ENCODE measurements around the gene HSPE1. TPM values are rescaled to one million over a fixed set of nuclear protein-coding genes. Genes with fewer than 3 reads are reported as not detected.

HSPE1 gene
- total RNA-seq, 2 experiments from 2014 or later = 189 to 259 TPM

- H3K4me3 ChIP-seq (ENCODE audit: low read depth, low read length, poor library complexity, severe bottlenecking) = peak overlapping the region; percentile 84
These were observed 46.2 kb upstream of the HSPE1 start for GRCh38 chr2:197453914-197454398.

GRCh38 chr2:197454923-197455322 lies 45.3 kb upstream of the HSPE1 start:
- no TSS peak for BruUV-seq (replicated peaks)
- Histone ChIP-seq H3K9me3 (ENCODE audit: low read length) (no peaks in the 10 kb centered on the region), H3K79me2 (ENCODE audit: insufficient read depth, low read depth, low read length) (peaks cover 47% of the 10 kb centered on the region), H3K4me1 (ENCODE audit: insufficient read depth, low read length, poor library complexity, severe bottlenecking) (peaks cover 17% of the 10 kb centered on the region), H3K4me2 (ENCODE audit: low read length) (peak overlapping the region; percentile 70), H2AFZ (ENCODE audit: low read length) (no peak overlapping the region), H4K20me1 (ENCODE audit: insufficient read depth, low read length) (no peaks in the 10 kb centered on the region), H3K4me3 (ENCODE audit: low read depth, low read length, poor library complexity, severe bottlenecking) (peak overlapping the region; percentile 84), H3K27ac (ENCODE audit: low read depth, low read length, poor library complexity, severe bottlenecking) (no peak overlapping the region), H3K9me2 (ENCODE audit: insufficient read depth, low read length) (no peaks in the 10 kb centered on the region), H3K36me3 (ENCODE audit: insufficient read depth, low read length) (peaks cover 14% of the 10 kb centered on the region)
- intact Hi-C loops (cut with micrococcal nuclease; ENCODE audit: unreplicated experiment) = loop anchor here (5.0 kb wide), 1 partner anchor 252 kb away; the partner anchor contains the start of gene MARS2
- ChIA-PET POLR2A (interaction anchor here (0.6 to 1.0 kb wide), 2 partner anchors 18 to 45 kb away, joined by 3 read pairs; partner anchors contain the start of genes HSPD1 and HSPE1), CTCF (ENCODE audit: unreplicated experiment) (no interaction called here)
- DNase-seq (ENCODE audit: low spot score) = no peak
- TF ChIP-seq EZH2phosphoT487 (IDR thresholded peaks at IDR 0.05; ENCODE audit: borderline replicate concordance, low read depth, low read length) = no peak
- TF ChIP-seq CTCF (conservative IDR thresholded peaks at IDR 0.05; ENCODE audit: low read length) = no peak

More at GRCh38 chr2:197453914-197454398, 46.2 kb upstream of the HSPE1 start:
- peak overlapping the region; percentile 82 for H2AFZ ChIP-seq (ENCODE audit: low read length)
- no peaks in the 10 kb centered on the region for H4K20me1 ChIP-seq (ENCODE audit: insufficient read depth, low read length)
- CTCF ChIA-PET (ENCODE audit: unreplicated experiment) = no interaction called here
- intact Hi-C loops (cut with micrococcal nuclease; ENCODE audit: unreplicated experiment) = loop anchor here (1.0 to 5.0 kb wide), 4 partner anchors 19 to 253 kb away; partner anchors contain the start of genes HSPE1, MARS2 and SF3B1
- TF ChIP-seq EZH2phosphoT487 (IDR thresholded peaks at IDR 0.05; ENCODE audit: borderline replicate concordance, low read depth, low read length) (no peak), CTCF (conservative IDR thresholded peaks at IDR 0.05; ENCODE audit: low read length) (no peak)
- peak overlapping the region; percentile 72 for H3K27ac ChIP-seq (ENCODE audit: low read depth, low read length, poor library complexity, severe bottlenecking)
- peak overlapping the region; percentile 70 for H3K4me2 ChIP-seq (ENCODE audit: low read length)
- peaks cover 17% of the 10 kb centered on the region for H3K4me1 ChIP-seq (ENCODE audit: insufficient read depth, low read length, poor library complexity, severe bottlenecking)
- H3K9me2 ChIP-seq (ENCODE audit: insufficient read depth, low read length) = no peaks in the 10 kb centered on the region
- peaks cover 7% of the 10 kb centered on the region; the same call in 1 of the 2 replicates for H3K36me3 ChIP-seq (ENCODE audit: insufficient read depth, low read length)
- no peak for DNase-seq (ENCODE audit: low spot score)
- no peaks in the 10 kb centered on the region for H3K9me3 ChIP-seq (ENCODE audit: low read length)
- H3K79me2 ChIP-seq (ENCODE audit: insufficient read depth, low read depth, low read length) = peaks cover 46% of the 10 kb centered on the region
- POLR2A ChIA-PET = interaction anchor here (0.6 to 3.5 kb wide), 4 partner anchors 16 to 314 kb away, joined by 3 to 41 read pairs (median 4); partner anchors contain the start of gene SF3B1
- BruUV-seq (replicated peaks) = no TSS peak

- no peak overlapping the region for H3K27ac ChIP-seq (ENCODE audit: low read depth, low read length, poor library complexity, severe bottlenecking)
- H3K4me1 ChIP-seq (ENCODE audit: insufficient read depth, low read length, poor library complexity, severe bottlenecking) = peaks cover 17% of the 10 kb centered on the region
- no peak overlapping the region for H2AFZ ChIP-seq (ENCODE audit: low read length)
- no TSS peak for BruUV-seq (replicated peaks)
- no peaks in the 10 kb centered on the region for H3K9me2 ChIP-seq (ENCODE audit: insufficient read depth, low read length)
- CTCF ChIA-PET (ENCODE audit: unreplicated experiment) = no interaction called here
- H3K4me2 ChIP-seq (ENCODE audit: low read length) = peak overlapping the region; percentile 70; the same call in 1 of the 2 replicates
- H3K36me3 ChIP-seq (ENCODE audit: insufficient read depth, low read length) = peaks cover 19% of the 10 kb centered on the region
- H4K20me1 ChIP-seq (ENCODE audit: insufficient read depth, low read length) = no peaks in the 10 kb centered on the region
- POLR2A ChIA-PET = interaction anchor here (0.6 to 1.0 kb wide), 2 partner anchors 18 to 44 kb away, joined by 3 read pairs; partner anchors contain the start of genes HSPD1 and HSPE1
- intact Hi-C loops (cut with micrococcal nuclease; ENCODE audit: unreplicated experiment) = no loop called here
- peaks cover 47% of the 10 kb centered on the region for H3K79me2 ChIP-seq (ENCODE audit: insufficient read depth, low read depth, low read length)
- no peak for DNase-seq (ENCODE audit: low spot score)
- no peaks in the 10 kb centered on the region for H3K9me3 ChIP-seq (ENCODE audit: low read length)
- TF ChIP-seq CTCF (conservative IDR thresholded peaks at IDR 0.05; ENCODE audit: low read length) = no peak
- no peak overlapping the region for H3K4me3 ChIP-seq (ENCODE audit: low read depth, low read length, poor library complexity, severe bottlenecking)
These were observed 44.8 kb upstream of the HSPE1 start for GRCh38 chr2:197455428-197455827.
